Panc1 (cell line): ENCODE measurements around the gene STK26. TPM values are rescaled to one million over a fixed set of nuclear protein-coding genes. Genes with fewer than 3 reads are reported as not detected.
A peak's percentile ranks its signal among the peaks of the same experiment; 100 is the strongest.

Experiments used
- ATAC-seq: fragments of 200-7000 bp; cut with Tn5 transposase; 2 replicates; pipeline ENCODE4 v1.9.1; 2020; ENCODE audit warnings: mild to moderate bottlenecking, moderate library complexity
- BruUV-seq: library from RNA; stranded (reverse); fragments of 400-500 nt; replicated peaks from 2 replicates; lab custom pipeline; 2021; lab: Mats Ljungman, UMichigan
- CTCF ChIA-PET: fragments of 300-600 bp; sonication (Branson Sonifier 250); formaldehyde crosslinking; loops from one replicate; lab custom pipeline; 2022; ENCODE audit warnings: antibody characterized with exemption; lab: Charles Lee
- POLR2A ChIA-PET: fragments of 300-600 bp; sonication (Branson Sonifier 250); formaldehyde crosslinking; loops from one replicate; lab custom pipeline; 2022; ENCODE audit warnings: antibody characterized with exemption; lab: Charles Lee
- DNase-seq: peaks from one replicate; pipeline ENCODE4 v3.0.0-alpha.2; 2010; ENCODE audit warnings: low read depth, low spot score
- H3K27ac ChIP-seq: 2 replicates; pipeline ENCODE4 v1.5.1; 2011; ENCODE audit warnings: mild to moderate bottlenecking, low read length, inconsistent platforms
- H3K27me3 ChIP-seq: fragments of 200-500 bp; sonication (Bioruptor generic); 2 replicates; pipeline ENCODE4 v1.6.0; 2014; ENCODE audit warnings: low read length, inconsistent platforms; ENCODE audit not compliant: control insufficient read depth, insufficient read depth
- H3K36me3 ChIP-seq: fragments of 200-500 bp; sonication (Bioruptor generic); 2 replicates; pipeline ENCODE4 v1.5.1; 2014; ENCODE audit warnings: inconsistent platforms, mild to moderate bottlenecking, low read length, moderate library complexity; ENCODE audit not compliant: control insufficient read depth, insufficient read depth
- H3K4me1 ChIP-seq: 2 replicates; pipeline ENCODE4 v1.5.1; 2011; ENCODE audit warnings: inconsistent platforms, mild to moderate bottlenecking, low read length, moderate library complexity; ENCODE audit not compliant: control insufficient read depth, insufficient read depth
- H3K4me3 ChIP-seq, 2 experiments: 2 replicates each; pipeline ENCODE4 v1.5.1; 2011 to 2012; ENCODE audit warnings: low read depth in 2 of 2, low read length in 2 of 2, mild to moderate bottlenecking in 2 of 2, inconsistent platforms in 1 of 2, moderate library complexity in 1 of 2
- H3K9me3 ChIP-seq: fragments of 200-500 bp; sonication (Bioruptor generic); 2 replicates; pipeline ENCODE4 v1.5.1; 2014; ENCODE audit warnings: low read depth, mild to moderate bottlenecking, inconsistent platforms, low read length, moderate library complexity; ENCODE audit not compliant: control insufficient read depth, insufficient read depth
- CTCF ChIP-seq: fragments of 450-650 bp; IDR thresholded peaks from 2 replicates; pipeline ENCODE4 v1.5.1; 2017; ENCODE audit warnings: mild to moderate bottlenecking
- POLR2AphosphoS5 ChIP-seq: IDR thresholded peaks from 2 replicates; pipeline ENCODE4 v1.6.1; 2012; ENCODE audit warnings: mild to moderate bottlenecking, low read depth, low read length, moderate library complexity
- REST ChIP-seq, 2 experiments: IDR thresholded peaks; 2 replicates each; pipeline ENCODE4 v1.6.1; 2011 to 2012; ENCODE audit warnings: low read depth in 2 of 2, control low read depth in 1 of 2, low read length in 1 of 2, mild to moderate bottlenecking in 1 of 2, moderate library complexity in 1 of 2; ENCODE audit not compliant: insufficient read depth in 1 of 2
- SIN3A ChIP-seq: IDR thresholded peaks from 2 replicates; pipeline ENCODE4 v1.6.1; 2012; ENCODE audit warnings: low read depth, mild to moderate bottlenecking, low read length, moderate library complexity, borderline replicate concordance; ENCODE audit not compliant: insufficient read depth
- TCF7L2 ChIP-seq: IDR thresholded peaks from 2 replicates; pipeline ENCODE4 v1.6.1; 2011; ENCODE audit warnings: mild to moderate bottlenecking, low read depth, low read length, inconsistent platforms
- in situ Hi-C: cut with HindIII; loops from 2 replicates; pipeline ENCODE4 v1.10.0; 2016; ENCODE audit warnings: low sequenced_read_pairs, low pct_unique_long_range_greater_than_20kb
- intact Hi-C: fragments of 100-400 bp; cut with micrococcal nuclease; formaldehyde crosslinking; loops from one replicate; pipeline ENCODE4 v1.10.0; 2022; ENCODE audit not compliant: unreplicated experiment
- total RNA-seq: library from RNA; stranded (reverse); gene quantifications from one replicate; pipeline ENCODE4 v1.2.1, GENCODE V29; 2021; ENCODE audit not compliant: unreplicated experiment

The STK26 gene
- total RNA-seq, 1 experiment from 2014 or later: 44.2 TPM

GRCh38 chrX:132022198-132022966 lies 720 bp upstream of the STK26 start:
- POLR2A ChIA-PET: no interaction called here
- in situ Hi-C loops: no loop called here

GRCh38 chrX:132023896-132024386 lies 839 bp downstream of the STK26 start:
- ATAC-seq (peak; percentile 47), DNase-seq (no peak)
- peak overlapping the region; percentile 81 to 91 for H3K4me3 ChIP-seq
- H3K4me1 ChIP-seq: peaks cover 17% of the 10 kb centered on the region
- no peak for TF ChIP-seq CTCF
- H3K9me3 ChIP-seq: no peaks in the 10 kb centered on the region
- peak overlapping the region; percentile 86 for H3K27ac ChIP-seq
- ChIA-PET POLR2A (interaction anchor here (0.6 kb wide), 1 partner anchor 457 kb away, joined by 3 read pairs; no protein-coding TSS in a partner anchor), CTCF (interaction anchor here (0.7 to 1.0 kb wide), 2 partner anchors 48 to 196 kb away, joined by 3 to 4 read pairs; no protein-coding TSS in a partner anchor)
- intact Hi-C loops (no loop called here), in situ Hi-C loops (no loop called here)
- no peaks in the 10 kb centered on the region for H3K27me3 ChIP-seq
- BruUV-seq: no TSS peak
- no peaks in the 10 kb centered on the region for H3K36me3 ChIP-seq

More at GRCh38 chrX:132022198-132022966, 720 bp upstream of the STK26 start:
- H3K4me3 ChIP-seq: peak overlapping the region; percentile 81 to 91
- peak; percentile 60 for TF ChIP-seq CTCF
- TF ChIP-seq SIN3A: no peak
- ATAC-seq (peak; percentile 60), DNase-seq (no peak)
- intact Hi-C loops: no loop called here
- H3K27ac ChIP-seq: peak overlapping the region; percentile 86
- no peaks in the 10 kb centered on the region for H3K9me3 ChIP-seq
- CTCF ChIA-PET: interaction anchor here (0.6 kb wide), 1 partner anchor 54 kb away, joined by 3 read pairs; no protein-coding TSS in a partner anchor
- peaks cover 17% of the 10 kb centered on the region for H3K4me1 ChIP-seq
- no peaks in the 10 kb centered on the region for H3K27me3 ChIP-seq
- H3K36me3 ChIP-seq: no peaks in the 10 kb centered on the region
- no TSS peak for BruUV-seq

- CTCF ChIA-PET: interaction anchor here (1.0 kb wide), 1 partner anchor 195 kb away, joined by 4 read pairs; no protein-coding TSS in a partner anchor
- Histone ChIP-seq H3K36me3 (no peaks in the 10 kb centered on the region), H3K27me3 (no peaks in the 10 kb centered on the region), H3K9me3 (no peaks in the 10 kb centered on the region), H3K4me1 (peaks cover 17% of the 10 kb centered on the region), H3K4me3 (peak overlapping the region; percentile 9 to 91; a peak in 3 of 4 replicates), H3K27ac (peak overlapping the region; percentile 86)
- BruUV-seq: no TSS peak
- TF ChIP-seq POLR2AphosphoS5: no peak
- no peak for TF ChIP-seq TCF7L2
- no peak for TF ChIP-seq REST (IDR thresholded peaks at IDR 0.05; ENCODE audit: insufficient read depth in 1 of 2, low read depth in 2 of 2, low read length in 1 of 2)
- TF ChIP-seq SIN3A: no peak
- TF ChIP-seq CTCF: no peak
- POLR2A ChIA-PET: no interaction called here
- ATAC-seq (no peak), DNase-seq (no peak)
- intact Hi-C loops: no loop called here
- in situ Hi-C loops: no loop called here
Observed at GRCh38 chrX:132025041-132025440, 1.9 kb downstream of the STK26 start.
